Suprapubic skin (tissue), 4 donors: ENCODE measurements around the gene ATRX. TPM values are rescaled to one million over a fixed set of nuclear protein-coding genes. Genes with fewer than 3 reads are reported as not detected.
"Not testable (repeated sequence)": the region's sequence is repeated elsewhere in the genome, so short reads cannot be mapped to it uniquely, and the experiment has no call there.

Source experiments
- DNase-seq, 2 donors: peaks; one replicate each; pipeline ENCODE4 v3.0.0-alpha.2; 2019; ENCODE audit warnings: low spot score in 2 of 2
- H3K27ac ChIP-seq: fragments of 200-600 bp; sonication (generic); one replicate; pipeline ENCODE4 v1.5.1; 2019
- H3K27me3 ChIP-seq: fragments of 200-600 bp; sonication (generic); one replicate; pipeline ENCODE4 v1.5.1; 2019
- H3K36me3 ChIP-seq: fragments of 200-600 bp; sonication (generic); one replicate; pipeline ENCODE4 v1.5.1; 2019
- H3K4me1 ChIP-seq: fragments of 200-600 bp; sonication (generic); one replicate; pipeline ENCODE4 v1.5.1; 2019
- H3K4me3 ChIP-seq: fragments of 200-600 bp; sonication (generic); one replicate; pipeline ENCODE4 v1.5.1; 2019; ENCODE audit warnings: mild to moderate bottlenecking
- H3K9me3 ChIP-seq: fragments of 200-600 bp; sonication (generic); one replicate; pipeline ENCODE4 v1.5.1; 2019
- CTCF ChIP-seq, 2 donors: fragments of 200-600 bp in 1 of 2; fragments of 450-650 bp in 1 of 2; sonication (generic) in 1 of 2; IDR thresholded peaks; one replicate each; pipeline ENCODE4 v1.5.1; 2016 to 2019; ENCODE audit warnings: antibody characterized with exemption in 2 of 2, mild to moderate bottlenecking in 1 of 2, moderate library complexity in 1 of 2
- EP300 ChIP-seq: sonication (generic); formaldehyde crosslinking; IDR thresholded peaks from one replicate; pipeline ENCODE4 v1.6.1; 2017; ENCODE audit warnings: antibody characterized with exemption
- POLR2A ChIP-seq, 2 donors: fragments of 450-650 bp; IDR thresholded peaks; one replicate each; pipeline ENCODE4 v1.6.1; 2017; ENCODE audit warnings: antibody characterized with exemption in 2 of 2, mild to moderate bottlenecking in 2 of 2, moderate library complexity in 2 of 2
- POLR2AphosphoS5 ChIP-seq, 3 donors: sonication (generic); formaldehyde crosslinking; IDR thresholded peaks; one replicate each; pipeline ENCODE4 v1.6.1; 2017; ENCODE audit warnings: antibody characterized with exemption in 3 of 3
- WGBS: methylation state at CpG from one replicate; pipeline ENCODE4 v1.1.5; 2018; 5-methylcytosine and 5-hydroxymethylcytosine counted together
- total RNA-seq, 4 donors: library from RNA; depleted of rRNA; stranded (reverse); fragments of >200 nt; gene quantifications; one replicate each; pipeline ENCODE4 v1.1.0, GENCODE V29; 2016

The ATRX gene, protein sequence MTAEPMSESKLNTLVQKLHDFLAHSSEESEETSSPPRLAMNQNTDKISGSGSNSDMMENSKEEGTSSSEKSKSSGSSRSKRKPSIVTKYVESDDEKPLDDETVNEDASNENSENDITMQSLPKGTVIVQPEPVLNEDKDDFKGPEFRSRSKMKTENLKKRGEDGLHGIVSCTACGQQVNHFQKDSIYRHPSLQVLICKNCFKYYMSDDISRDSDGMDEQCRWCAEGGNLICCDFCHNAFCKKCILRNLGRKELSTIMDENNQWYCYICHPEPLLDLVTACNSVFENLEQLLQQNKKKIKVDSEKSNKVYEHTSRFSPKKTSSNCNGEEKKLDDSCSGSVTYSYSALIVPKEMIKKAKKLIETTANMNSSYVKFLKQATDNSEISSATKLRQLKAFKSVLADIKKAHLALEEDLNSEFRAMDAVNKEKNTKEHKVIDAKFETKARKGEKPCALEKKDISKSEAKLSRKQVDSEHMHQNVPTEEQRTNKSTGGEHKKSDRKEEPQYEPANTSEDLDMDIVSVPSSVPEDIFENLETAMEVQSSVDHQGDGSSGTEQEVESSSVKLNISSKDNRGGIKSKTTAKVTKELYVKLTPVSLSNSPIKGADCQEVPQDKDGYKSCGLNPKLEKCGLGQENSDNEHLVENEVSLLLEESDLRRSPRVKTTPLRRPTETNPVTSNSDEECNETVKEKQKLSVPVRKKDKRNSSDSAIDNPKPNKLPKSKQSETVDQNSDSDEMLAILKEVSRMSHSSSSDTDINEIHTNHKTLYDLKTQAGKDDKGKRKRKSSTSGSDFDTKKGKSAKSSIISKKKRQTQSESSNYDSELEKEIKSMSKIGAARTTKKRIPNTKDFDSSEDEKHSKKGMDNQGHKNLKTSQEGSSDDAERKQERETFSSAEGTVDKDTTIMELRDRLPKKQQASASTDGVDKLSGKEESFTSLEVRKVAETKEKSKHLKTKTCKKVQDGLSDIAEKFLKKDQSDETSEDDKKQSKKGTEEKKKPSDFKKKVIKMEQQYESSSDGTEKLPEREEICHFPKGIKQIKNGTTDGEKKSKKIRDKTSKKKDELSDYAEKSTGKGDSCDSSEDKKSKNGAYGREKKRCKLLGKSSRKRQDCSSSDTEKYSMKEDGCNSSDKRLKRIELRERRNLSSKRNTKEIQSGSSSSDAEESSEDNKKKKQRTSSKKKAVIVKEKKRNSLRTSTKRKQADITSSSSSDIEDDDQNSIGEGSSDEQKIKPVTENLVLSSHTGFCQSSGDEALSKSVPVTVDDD (N-terminal part only)
- total RNA-seq: 100 to 1,000 TPM in 1 of 4 donors, 10 to 100 TPM in 3; 84.4 to 259 (median 90.7) TPM

- no peaks in the 10 kb centered on the region for H3K4me1 ChIP-seq
- no peaks in the 10 kb centered on the region for H3K27me3 ChIP-seq
- H3K4me3 ChIP-seq: peak within 1 kb of the TSS; percentile 61
- peak in 1 of 2 donors; percentile 64 for TF ChIP-seq POLR2A (IDR thresholded peaks at IDR 0.05)
- TF ChIP-seq POLR2AphosphoS5 (IDR thresholded peaks at IDR 0.05): peak in 1 of 3 donors; percentile 49
- no peak for TF ChIP-seq CTCF (IDR thresholded peaks at IDR 0.05)
- no peak for TF ChIP-seq EP300
- peak within 1 kb of the TSS; percentile 91 for H3K27ac ChIP-seq
- WGBS: 31% methylated on average over 43 of the region's 61 CpGs
- peak; percentile 77 to 84 for DNase-seq
- no peaks in the 10 kb centered on the region for H3K36me3 ChIP-seq
- no peaks in the 10 kb centered on the region for H3K9me3 ChIP-seq
Observed at GRCh38 chrX:77785486-77786364, at the start of gene ATRX. Gene ATRX (minus strand): TSS chrX:77786216. CDS start chrX:77786001, 215 bp downstream.

GRCh38 chrX:77831544-77831943, 45.5 kb upstream of the ATRX start:
- H3K4me3 ChIP-seq, H3K27me3 ChIP-seq, H3K4me1 ChIP-seq, H3K27ac ChIP-seq, H3K9me3 ChIP-seq, DNase-seq: not testable (repeated sequence)
- peaks cover 16% of the 10 kb centered on the region for H3K36me3 ChIP-seq
- WGBS: 87% methylated on average over 5 of the region's 5 CpGs

- not testable (repeated sequence) for H3K9me3 ChIP-seq, DNase-seq, H3K36me3 ChIP-seq, H3K4me1 ChIP-seq, H3K27ac ChIP-seq, H3K4me3 ChIP-seq, H3K27me3 ChIP-seq
- 89% methylated on average over 2 of the region's 2 CpGs for WGBS
Observed at GRCh38 chrX:77821989-77822388, 36.0 kb upstream of the ATRX start.

- DNase-seq: no peak
- 74% methylated on average over 9 of the region's 9 CpGs for WGBS
- H3K36me3 ChIP-seq: peaks cover 3% of the 10 kb centered on the region
- TF ChIP-seq EP300 (no peak), POLR2AphosphoS5 (IDR thresholded peaks at IDR 0.05) (no peak), POLR2A (IDR thresholded peaks at IDR 0.05) (no peak), CTCF (IDR thresholded peaks at IDR 0.05) (no peak)
- H3K27me3 ChIP-seq: no peaks in the 10 kb centered on the region
- H3K9me3 ChIP-seq: no peaks in the 10 kb centered on the region
- H3K27ac ChIP-seq: no peak overlapping the region
- H3K4me1 ChIP-seq: no peaks in the 10 kb centered on the region
- H3K4me3 ChIP-seq: no peak overlapping the region
Observed at GRCh38 chrX:77820091-77820727, 34.2 kb upstream of the ATRX start.

DNA sequence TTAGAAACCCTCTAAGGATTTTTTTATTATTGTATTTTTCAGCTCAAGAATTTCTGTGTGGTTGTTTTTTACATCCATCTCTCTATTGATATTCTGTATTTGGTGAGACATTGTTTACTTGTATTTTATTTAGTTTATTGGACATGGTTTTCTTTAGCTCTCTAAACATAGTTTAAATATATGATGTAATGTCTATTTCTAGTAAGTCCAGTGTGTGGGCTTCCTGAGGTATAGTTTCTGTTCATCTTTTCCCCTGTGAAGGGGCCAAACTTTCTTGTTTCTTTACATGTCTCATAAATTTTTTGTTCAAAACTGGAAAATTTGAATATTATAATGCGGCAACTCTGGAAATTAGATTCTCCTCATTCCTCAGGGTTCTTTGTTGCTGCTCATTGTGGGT, 28.2 kb upstream of the ATRX start:
- H3K9me3 ChIP-seq: no peaks in the 10 kb centered on the region
- no peak for TF ChIP-seq POLR2AphosphoS5 (IDR thresholded peaks at IDR 0.05)
- no peak for TF ChIP-seq EP300
- TF ChIP-seq POLR2A (IDR thresholded peaks at IDR 0.05): no peak
- no peak for TF ChIP-seq CTCF (IDR thresholded peaks at IDR 0.05)
- no peak for DNase-seq
- WGBS: 98% methylated on average over 1 of the region's 1 CpG
- H3K27me3 ChIP-seq: no peaks in the 10 kb centered on the region
- H3K27ac ChIP-seq: no peak overlapping the region
- H3K36me3 ChIP-seq: no peaks in the 10 kb centered on the region
- H3K4me1 ChIP-seq: no peaks in the 10 kb centered on the region
- no peak overlapping the region for H3K4me3 ChIP-seq
